Adrenal gland (tissue), 5 donors: ENCODE measurements around the gene TTLL5.

Experiments
- CTCF ChIP-seq, 6 experiments: fragments of 450-650 bp in 4 of 6; fragments of 200-600 bp in 2 of 6; sonication (generic) in 1 of 6; IDR thresholded peaks; 1 replicate in 5 of 6; 2 replicates in 1 of 6; pipeline versions ENCODE4 v1.5.1 to v1.8.0; 2016 to 2021; ENCODE audit warnings: antibody characterized with exemption in 6 of 6, mild to moderate bottlenecking in 2 of 6, moderate library complexity in 1 of 6
- POLR2A ChIP-seq, 2 donors: fragments of 450-650 bp; IDR thresholded peaks; one replicate each; pipeline ENCODE4 v1.6.1; 2017; ENCODE audit warnings: antibody characterized with exemption in 2 of 2, mild to moderate bottlenecking in 2 of 2, moderate library complexity in 1 of 2
- donor health status: DM: no; HTN: no; CAD: no.

- TF ChIP-seq POLR2A (IDR thresholded peaks at IDR 0.05) (no peak), CTCF (IDR thresholded peaks at IDR 0.05) (no peak)
Observed at GRCh38 chr14:75703467-75703866, 42.4 kb downstream of the TTLL5 start.
